Measurements from ENCODE around the gene AMZ2.
"Not testable (repeated sequence)": the region's sequence is repeated elsewhere in the genome, so short reads cannot be mapped to it uniquely, and the experiment has no call there.

The AMZ2 gene

GRCh38 chr17:68249354-68249765, 1.5 kb downstream of the AMZ2 start:
- no peak for DNase-seq (ENCODE audit: low read depth)
- H3K4me3 ChIP-seq (replicated peaks; ENCODE audit: low read depth, low read length), result no peak overlapping the region
- TF ChIP-seq CTCF (IDR thresholded peaks at IDR 0.05; ENCODE audit: low read length, missing control alignments), result no peak

GRCh38 chr17:68253426-68253825, 5.6 kb downstream of the AMZ2 start:
- H3K4me3 ChIP-seq (replicated peaks; ENCODE audit: low read depth, low read length); DNase-seq (ENCODE audit: low read depth): not testable (repeated sequence)

- H3K4me3 ChIP-seq (replicated peaks; ENCODE audit: low read depth, low read length), result no peak overlapping the region
- no peak for DNase-seq (ENCODE audit: low read depth)
- TF ChIP-seq CTCF (IDR thresholded peaks at IDR 0.05; ENCODE audit: low read length, missing control alignments), result no peak
Observed at GRCh38 chr17:68255151-68255550, 7.3 kb downstream of the AMZ2 start.

GRCh38 chr17:68255731-68256538, 8.1 kb downstream of the AMZ2 start:
- no peak for DNase-seq (ENCODE audit: low read depth)
- H3K4me3 ChIP-seq (replicated peaks; ENCODE audit: low read depth, low read length), result no peak overlapping the region
- TF ChIP-seq CTCF (IDR thresholded peaks at IDR 0.05; ENCODE audit: low read length, missing control alignments), result no peak

DNA sequence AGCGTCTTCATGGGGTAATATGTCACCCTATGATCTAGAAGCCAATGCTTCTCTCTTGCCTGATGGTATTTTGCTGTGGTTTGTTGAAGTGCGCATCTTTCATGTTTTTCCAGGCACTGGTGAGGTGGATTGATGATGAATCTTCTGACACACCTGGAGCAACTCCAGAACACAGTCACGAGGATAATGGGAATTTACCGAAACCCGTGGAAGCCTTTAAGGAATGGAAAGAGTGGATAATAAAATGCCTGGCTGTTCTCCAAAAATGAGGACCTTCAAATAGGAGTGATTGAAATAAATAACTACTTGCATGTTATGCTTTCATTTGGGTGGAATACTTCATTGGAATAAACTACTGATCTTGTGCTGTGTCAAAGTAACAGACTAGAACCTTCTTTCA, 8.9 kb downstream of the AMZ2 start:
- not testable (repeated sequence) for H3K4me3 ChIP-seq (replicated peaks; ENCODE audit: low read depth, low read length); DNase-seq (ENCODE audit: low read depth)

GRCh38 chr17:68257934-68258333, 10.1 kb downstream of the AMZ2 start:
- TF ChIP-seq CTCF (IDR thresholded peaks at IDR 0.05; ENCODE audit: low read length, missing control alignments), result no peak
- H3K4me3 ChIP-seq (replicated peaks; ENCODE audit: low read depth, low read length), result no peak overlapping the region
- no peak for DNase-seq (ENCODE audit: low read depth)

DNA sequence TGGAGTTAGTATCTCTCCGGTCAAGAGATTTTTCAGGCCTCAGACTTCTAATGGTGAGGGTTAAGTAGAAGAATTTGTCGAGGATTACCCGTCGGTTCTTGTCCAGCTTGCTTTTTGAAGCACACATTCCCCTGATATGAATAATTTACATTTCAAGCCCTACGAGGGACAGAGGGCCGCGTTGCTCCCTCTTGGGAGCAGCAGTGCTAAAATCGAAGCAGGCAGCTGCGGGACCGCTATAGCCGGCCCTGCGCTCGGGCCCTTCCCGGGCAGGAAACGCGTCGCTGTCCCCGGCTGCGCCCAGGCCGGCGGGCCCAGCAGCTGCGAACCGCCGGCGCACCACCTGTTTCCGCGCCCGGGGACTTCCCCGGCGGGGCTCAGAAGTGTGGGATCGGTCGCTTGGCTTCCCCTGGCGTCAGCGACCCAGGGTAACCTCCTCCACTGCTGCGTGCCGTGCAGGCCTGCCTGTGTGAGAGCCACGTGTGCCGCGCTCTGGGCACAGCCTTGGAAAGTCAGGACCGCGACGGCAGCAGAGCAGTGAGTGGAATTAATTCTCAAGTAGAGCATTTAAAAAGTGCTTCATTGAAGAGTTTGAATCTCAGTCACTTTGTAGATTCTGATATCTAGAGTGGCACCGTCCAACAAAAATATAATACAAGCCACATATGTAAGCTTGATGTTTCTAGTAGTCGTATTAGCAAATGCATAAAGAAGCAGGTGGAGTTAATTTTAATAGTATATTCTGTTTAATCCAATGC, 11.2 kb downstream of the AMZ2 start:
- H3K4me3 ChIP-seq (replicated peaks; ENCODE audit: low read depth, low read length), result peak overlapping the region; percentile 5
- DNase-seq (ENCODE audit: low read depth), result peak; percentile 29

DNA sequence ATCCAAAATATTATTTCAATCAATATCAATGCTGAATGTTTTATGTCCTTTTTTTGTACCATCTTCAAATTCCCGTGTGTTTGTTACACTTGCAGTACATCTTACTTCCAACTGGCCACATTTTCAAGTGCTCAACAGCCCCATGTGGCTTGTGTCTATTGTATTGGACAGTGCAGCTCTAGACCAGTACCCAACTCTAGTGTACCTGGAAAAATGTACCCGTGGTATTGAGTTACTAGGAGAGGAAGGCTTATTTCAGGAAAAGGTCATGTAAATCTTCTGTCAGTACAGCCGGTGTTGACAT, 11.8 kb downstream of the AMZ2 start:
- H3K4me3 ChIP-seq (replicated peaks; ENCODE audit: low read depth, low read length), result peak overlapping the region; percentile 5
- not testable (repeated sequence) for DNase-seq (ENCODE audit: low read depth)

GRCh38 chr17:68260051-68260762, 12.4 kb downstream of the AMZ2 start:
- TF ChIP-seq CTCF (IDR thresholded peaks at IDR 0.05; ENCODE audit: low read length, missing control alignments), result no peak
- no peak for DNase-seq (ENCODE audit: low read depth)
- H3K4me3 ChIP-seq (replicated peaks; ENCODE audit: low read depth, low read length), result no peak overlapping the region

- DNase-seq (ENCODE audit: low read depth); H3K4me3 ChIP-seq (replicated peaks; ENCODE audit: low read depth, low read length): not testable (repeated sequence)
Observed at GRCh38 chr17:68262467-68262866, 14.6 kb downstream of the AMZ2 start.
